ENCODE results near the gene TRIM8.

GRCh38 chr10:102624751-102625645, 19.3 kb upstream of the TRIM8 start:
- TF ChIP-seq CTCF (IDR thresholded peaks at IDR 0.05 in 2 of 3, conservative IDR thresholded peaks at IDR 0.05 in 1 of 3; ENCODE audit: borderline replicate concordance in 1 of 3, insufficient read depth in 1 of 3, low read depth in 2 of 3, low read length in 2 of 3) (no peak), POLR2AphosphoS5 (IDR thresholded peaks at IDR 0.05; ENCODE audit: low read depth, low read length) (no peak), POLR2A (IDR thresholded peaks at IDR 0.05; ENCODE audit: borderline replicate concordance, extremely low read depth, insufficient read depth, insufficient read length) (no peak), MAX (IDR thresholded peaks at IDR 0.05) (no peak), REST (IDR thresholded peaks at IDR 0.05; ENCODE audit: low read depth) (no peak), SP1 (IDR thresholded peaks at IDR 0.05; ENCODE audit: low read depth) (no peak), EGR1 (IDR thresholded peaks at IDR 0.05; ENCODE audit: low read depth) (no peak), ELF1 (IDR thresholded peaks at IDR 0.05; ENCODE audit: borderline replicate concordance, low read depth) (no peak), CEBPB (IDR thresholded peaks at IDR 0.05; ENCODE audit: low read depth) (no peak), ZBTB33 (IDR thresholded peaks at IDR 0.05; ENCODE audit: extremely low read depth, insufficient replicate concordance, low read length) (no peak), JUND (IDR thresholded peaks at IDR 0.05) (no peak), RAD21 (IDR thresholded peaks at IDR 0.05; ENCODE audit: low read depth) (no peak), EZH2phosphoT487 (IDR thresholded peaks at IDR 0.05; ENCODE audit: borderline replicate concordance) (no peak)
